HepG2 (cell line): ENCODE results near the gene IRF7. TPM values are rescaled to one million over a fixed set of nuclear protein-coding genes. Genes with fewer than 3 reads are reported as not detected.
A peak's percentile ranks its signal among the peaks of the same experiment; 100 is the strongest.

Source experiments
- ASH2L ChIP-seq: fragments of 300-600, 200-600 bp; sonication (generic); IDR thresholded peaks from 2 replicates; pipeline ENCODE4 v1.7.0; 2017; ENCODE audit warnings: low read depth, mild to moderate bottlenecking, moderate library complexity, mixed read lengths, low read length; ENCODE audit not compliant: insufficient read length
- BCLAF1 ChIP-seq: fragments of 450-650 bp; IDR thresholded peaks from 2 replicates; pipeline ENCODE4 v1.6.1; 2017; ENCODE audit warnings: mild to moderate bottlenecking
- DMAP1 ChIP-seq: IDR thresholded peaks from 2 replicates; pipeline ENCODE4 v1.6.1; 2016
- ELF3 ChIP-seq: IDR thresholded peaks from 2 replicates; pipeline ENCODE4 v1.6.1; 2016; ENCODE audit warnings: missing genetic modification reagents, missing compliant biosample characterization
- IKZF4 ChIP-seq: sonication (generic); formaldehyde crosslinking; IDR thresholded peaks from 2 replicates; pipeline ENCODE4 v1.5.1; 2020; ENCODE audit warnings: borderline replicate concordance, mild to moderate bottlenecking, low read depth, missing genetic modification reagents; ENCODE audit errors: not compliant biosample characterization
- IRF9 ChIP-seq: sonication (generic); formaldehyde crosslinking; IDR thresholded peaks from 2 replicates; pipeline ENCODE4 v1.8.0; 2022; ENCODE audit warnings: missing genetic modification reagents, mild to moderate bottlenecking, borderline replicate concordance
- LCORL ChIP-seq, 2 experiments: fragments of 450-650 bp in 1 of 2; sonication (generic) in 1 of 2; formaldehyde crosslinking in 1 of 2; IDR thresholded peaks; 2 replicates each; pipeline versions ENCODE4 v1.5.0 to v1.6.1; 2017 to 2020; ENCODE audit warnings: antibody characterized with exemption in 1 of 2, missing genetic modification reagents in 1 of 2
- MXI1 ChIP-seq: IDR thresholded peaks from 3 replicates; pipeline ENCODE4 v1.6.1; 2012; ENCODE audit warnings: low read depth, low read length, inconsistent platforms, borderline replicate concordance
- NAIF1 ChIP-seq: sonication (generic); formaldehyde crosslinking; IDR thresholded peaks from 2 replicates; pipeline ENCODE4 v1.5.0; 2020; ENCODE audit warnings: mild to moderate bottlenecking, missing genetic modification reagents, borderline replicate concordance
- ONECUT2 ChIP-seq: sonication (generic); formaldehyde crosslinking; IDR thresholded peaks from 2 replicates; pipeline ENCODE4 v1.4.0; 2020; ENCODE audit warnings: missing genetic modification reagents
- PLRG1 ChIP-seq: fragments of 450-650 bp; conservative IDR thresholded peaks from 2 replicates; pipeline ENCODE4 v1.6.1; 2016
- SATB2 ChIP-seq: sonication (generic); formaldehyde crosslinking; IDR thresholded peaks from 2 replicates; pipeline ENCODE4 v1.5.0; 2020; ENCODE audit warnings: missing genetic modification reagents
- SCMH1 ChIP-seq: sonication (generic); formaldehyde crosslinking; IDR thresholded peaks from 2 replicates; pipeline ENCODE4 v1.9.0; 2021; ENCODE audit warnings: missing genetic modification reagents, mild to moderate bottlenecking, borderline replicate concordance
- SMARCC2 ChIP-seq: fragments of 450-650 bp; IDR thresholded peaks from 2 replicates; pipeline ENCODE4 v1.6.1; 2017; ENCODE audit warnings: antibody characterized with exemption, mild to moderate bottlenecking
- SP140L ChIP-seq: sonication (generic); formaldehyde crosslinking; IDR thresholded peaks from 2 replicates; pipeline ENCODE4 v1.4.0; 2020; ENCODE audit warnings: missing genetic modification reagents, borderline replicate concordance
- ZBTB2 ChIP-seq: sonication (generic); formaldehyde crosslinking; IDR thresholded peaks from 2 replicates; pipeline ENCODE4 v1.8.0; 2022; ENCODE audit warnings: low read depth, missing genetic modification reagents
- ZBTB7A ChIP-seq: sonication (generic); formaldehyde crosslinking; IDR thresholded peaks from 2 replicates; pipeline ENCODE4 v1.8.0; 2022; ENCODE audit warnings: mild to moderate bottlenecking, missing genetic modification reagents
- ZFY ChIP-seq: sonication (generic); formaldehyde crosslinking; IDR thresholded peaks from 2 replicates; pipeline ENCODE4 v1.4.0; 2020; ENCODE audit warnings: missing genetic modification reagents
- ZNF124 ChIP-seq: sonication (generic); formaldehyde crosslinking; IDR thresholded peaks from 2 replicates; pipeline ENCODE4 v1.4.0; 2020; ENCODE audit warnings: missing genetic modification reagents
- ZNF232 ChIP-seq: sonication (generic); formaldehyde crosslinking; IDR thresholded peaks from 2 replicates; pipeline ENCODE4 v1.4.0; 2020; ENCODE audit warnings: missing genetic modification reagents, borderline replicate concordance
- ZNF446 ChIP-seq: sonication (generic); formaldehyde crosslinking; IDR thresholded peaks from 2 replicates; pipeline ENCODE4 v1.5.0; 2020; ENCODE audit warnings: mild to moderate bottlenecking, missing genetic modification reagents
- ZNF543 ChIP-seq: sonication (generic); formaldehyde crosslinking; IDR thresholded peaks from 2 replicates; pipeline ENCODE4 v1.4.0; 2020; ENCODE audit warnings: mild to moderate bottlenecking, missing genetic modification reagents
- ZNF580 ChIP-seq: IDR thresholded peaks from 2 replicates; pipeline ENCODE4 v1.6.1; 2016; ENCODE audit warnings: low read depth, borderline replicate concordance
- ZNF775 ChIP-seq: sonication (generic); formaldehyde crosslinking; IDR thresholded peaks from 2 replicates; pipeline ENCODE4 v1.4.0; 2020; ENCODE audit warnings: missing genetic modification reagents, mild to moderate bottlenecking, moderate library complexity, borderline replicate concordance
- ZNF878 ChIP-seq: sonication (generic); formaldehyde crosslinking; IDR thresholded peaks from 2 replicates; pipeline ENCODE4 v1.8.1; 2023; ENCODE audit warnings: mild to moderate bottlenecking, missing genetic modification reagents, moderate library complexity
- polyA plus RNA-seq, 8 experiments: library from polyadenylated mRNA; depleted of rRNA in 3 of 8; stranded (reverse) in 7 of 8; unstranded in 1 of 8; fragments of >200 nt; fragmentation: Illumina TruSeq in 4 of 8; extraction: Trizol in 4 of 8; gene quantifications; 2 replicates each; pipeline versions ENCODE4 v1.2.1 to v1.2.3, GENCODE V29; 2011 to 2016; ENCODE audit warnings: low read depth in 4 of 8, missing spikeins in 1 of 8, mixed read lengths in 1 of 8; ENCODE audit not compliant: insufficient read depth in 1 of 8
- total RNA-seq, 5 experiments: library from RNA; depleted of rRNA; stranded (reverse); fragments of >200 nt; fragmentation: Illumina TruSeq; extraction: Trizol; gene quantifications; 2 replicates each; pipeline ENCODE4 v1.2.3, GENCODE V29; 2016; ENCODE audit warnings: low read depth in 1 of 5

The IRF7 gene
- total and polyA plus RNA-seq, 2 of the 13 experiments (the other 11 are each of a cell fraction or from before 2014, with no cell fraction given): not detected

- peak; percentile 81 for TF ChIP-seq ASH2L
- no peak for TF ChIP-seq SP140L
- no peak for TF ChIP-seq ZNF543 (CRISPR knock-in tag)
- TF ChIP-seq ZNF232: no peak
- TF ChIP-seq NAIF1: no peak
- TF ChIP-seq ZNF878 (CRISPR knock-in tag): 0 out of 2 replicates have a peak, but pooled peaks have one; percentile 42
- 0 out of 2 replicates have a peak, but pooled peaks have one; percentile 33 for TF ChIP-seq DMAP1 (CRISPR knock-in tag)
- no peak for TF ChIP-seq PLRG1
- no peak for TF ChIP-seq SMARCC2
- TF ChIP-seq ZBTB2 (CRISPR knock-in tag): no peak
- no peak for TF ChIP-seq LCORL (IDR thresholded peaks at IDR 0.05)
- TF ChIP-seq LCORL (CRISPR knock-in tag; IDR thresholded peaks at IDR 0.05): no peak
- TF ChIP-seq ZFY (CRISPR knock-in tag): peak; percentile 94
- TF ChIP-seq IKZF4 (CRISPR knock-in tag): no peak
- TF ChIP-seq SATB2 (CRISPR knock-in tag): no peak
- peak; percentile 31; the same call in 1 of the 2 replicates for TF ChIP-seq ZNF580 (CRISPR knock-in tag)
- peak; percentile 66 for TF ChIP-seq ELF3
- no peak for TF ChIP-seq IRF9 (CRISPR knock-in tag)
- TF ChIP-seq BCLAF1: no peak
- TF ChIP-seq ZNF446: no peak
- peak; percentile 75; the same call in 1 of the 3 replicates for TF ChIP-seq MXI1
- TF ChIP-seq ZNF124 (CRISPR knock-in tag): 0 out of 2 replicates have a peak, but pooled peaks have one; percentile 15
- TF ChIP-seq ZNF775 (CRISPR knock-in tag): no peak
- TF ChIP-seq ONECUT2 (CRISPR knock-in tag): no peak
- TF ChIP-seq ZBTB7A: no peak
- TF ChIP-seq SCMH1 (CRISPR knock-in tag): no peak
Observed at GRCh38 chr11:575996-576768, 39.6 kb downstream of the IRF7 start, which contains the start of gene PHRF1 (continued).
